Parathyroid adenoma (tissue), 2 donors: ENCODE measurements around the gene MRPL4.

ENCODE experiments used
- H2AFZ ChIP-seq: fragments of 300-600 bp; sonication (generic); one replicate; pipeline ENCODE4 v1.7.0; 2017; ENCODE audit warnings: antibody characterized with exemption, mild to moderate bottlenecking
- H3K27ac ChIP-seq: fragments of 300-600 bp; sonication (generic); one replicate; pipeline ENCODE4 v1.7.0; 2017
- H3K27me3 ChIP-seq: fragments of 300-600 bp; sonication (generic); one replicate; pipeline ENCODE4 v1.7.0; 2017; ENCODE audit warnings: low read length; ENCODE audit not compliant: control insufficient read depth, insufficient read depth
- H3K36me3 ChIP-seq: fragments of 300-600 bp; sonication (generic); one replicate; pipeline ENCODE4 v1.7.0; 2017; ENCODE audit warnings: low read length; ENCODE audit not compliant: control insufficient read depth, insufficient read depth
- H3K4me1 ChIP-seq: fragments of 300-600 bp; sonication (generic); one replicate; pipeline ENCODE4 v1.7.0; 2017; ENCODE audit warnings: control low read depth
- H3K4me2 ChIP-seq: fragments of 300-600 bp; sonication (generic); one replicate; pipeline ENCODE4 v1.7.0; 2017; ENCODE audit warnings: low read length
- H3K4me3 ChIP-seq: fragments of 300-600 bp; sonication (generic); one replicate; pipeline ENCODE4 v1.7.0; 2017; ENCODE audit warnings: low read depth, low read length
- H3K79me2 ChIP-seq: fragments of 300-600 bp; sonication (generic); one replicate; pipeline ENCODE4 v1.7.0; 2017; ENCODE audit warnings: control low read depth
- H3K9ac ChIP-seq: fragments of 300-600 bp; sonication (generic); one replicate; pipeline ENCODE4 v1.7.0; 2017; ENCODE audit warnings: mild to moderate bottlenecking
- H3K9me3 ChIP-seq: fragments of 300-600 bp; sonication (generic); one replicate; pipeline ENCODE4 v1.7.0; 2017; ENCODE audit warnings: low read length; ENCODE audit not compliant: control insufficient read depth
- TF ChIP-seq, protein P1 (sequence below): fragments of 300-600 bp; sonication (generic); IDR thresholded peaks from one replicate; pipeline ENCODE4 v1.7.0; 2017; ENCODE audit warnings: antibody characterized with exemption, mild to moderate bottlenecking
- donor health status: primary hyperparathyroidism.

The MRPL4 gene

DNA sequence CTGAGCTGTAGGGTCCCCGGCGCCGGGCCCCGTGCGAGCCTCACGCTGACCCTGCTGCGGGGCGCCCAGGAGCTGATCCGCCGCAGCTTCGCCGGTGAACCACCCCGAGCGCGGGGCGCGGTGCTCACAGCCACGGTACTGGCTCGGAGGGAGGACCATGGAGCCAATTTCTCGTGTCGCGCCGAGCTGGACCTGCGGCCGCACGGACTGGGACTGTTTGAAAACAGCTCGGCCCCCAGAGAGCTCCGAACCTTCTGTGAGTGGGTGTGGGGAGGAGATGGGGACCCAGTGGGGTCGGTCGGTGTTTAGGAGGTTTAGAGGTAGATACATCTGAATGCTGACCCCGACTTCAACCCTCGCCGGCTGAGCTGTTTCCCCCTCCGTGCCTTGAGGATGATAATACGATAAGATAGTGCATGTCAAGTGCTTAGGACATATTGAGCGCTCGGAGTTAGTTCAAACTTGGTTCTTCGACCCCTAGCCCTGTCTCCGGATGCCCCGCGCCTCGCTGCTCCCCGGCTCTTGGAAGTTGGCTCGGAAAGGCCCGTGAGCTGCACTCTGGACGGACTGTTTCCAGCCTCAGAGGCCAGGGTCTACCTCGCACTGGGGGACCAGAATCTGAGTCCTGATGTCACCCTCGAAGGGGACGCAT, 39.7 kb downstream of the MRPL4 start:
- H3K79me2 ChIP-seq, result no peaks in the 10 kb centered on the region
- H3K27me3 ChIP-seq, result peaks cover 11% of the 10 kb centered on the region
- H3K4me1 ChIP-seq, result peaks cover 12% of the 10 kb centered on the region
- no peaks in the 10 kb centered on the region for H3K36me3 ChIP-seq
- H3K9ac ChIP-seq, result no peak overlapping the region
- TF ChIP-seq, protein P1, sequence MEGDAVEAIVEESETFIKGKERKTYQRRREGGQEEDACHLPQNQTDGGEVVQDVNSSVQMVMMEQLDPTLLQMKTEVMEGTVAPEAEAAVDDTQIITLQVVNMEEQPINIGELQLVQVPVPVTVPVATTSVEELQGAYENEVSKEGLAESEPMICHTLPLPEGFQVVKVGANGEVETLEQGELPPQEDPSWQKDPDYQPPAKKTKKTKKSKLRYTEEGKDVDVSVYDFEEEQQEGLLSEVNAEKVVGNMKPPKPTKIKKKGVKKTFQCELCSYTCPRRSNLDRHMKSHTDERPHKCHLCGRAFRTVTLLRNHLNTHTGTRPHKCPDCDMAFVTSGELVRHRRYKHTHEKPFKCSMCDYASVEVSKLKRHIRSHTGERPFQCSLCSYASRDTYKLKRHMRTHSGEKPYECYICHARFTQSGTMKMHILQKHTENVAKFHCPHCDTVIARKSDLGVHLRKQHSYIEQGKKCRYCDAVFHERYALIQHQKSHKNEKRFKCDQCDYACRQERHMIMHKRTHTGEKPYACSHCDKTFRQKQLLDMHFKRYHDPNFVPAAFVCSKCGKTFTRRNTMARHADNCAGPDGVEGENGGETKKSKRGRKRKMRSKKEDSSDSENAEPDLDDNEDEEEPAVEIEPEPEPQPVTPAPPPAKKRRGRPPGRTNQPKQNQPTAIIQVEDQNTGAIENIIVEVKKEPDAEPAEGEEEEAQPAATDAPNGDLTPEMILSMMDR, result no peak
- peak overlapping the region; percentile 42 for H2AFZ ChIP-seq
- H3K27ac ChIP-seq, result no peak overlapping the region
- H3K4me2 ChIP-seq, result peak overlapping the region; percentile 73
- H3K4me3 ChIP-seq, result peak overlapping the region; percentile 39
- H3K9me3 ChIP-seq, result no peaks in the 10 kb centered on the region

DNA sequence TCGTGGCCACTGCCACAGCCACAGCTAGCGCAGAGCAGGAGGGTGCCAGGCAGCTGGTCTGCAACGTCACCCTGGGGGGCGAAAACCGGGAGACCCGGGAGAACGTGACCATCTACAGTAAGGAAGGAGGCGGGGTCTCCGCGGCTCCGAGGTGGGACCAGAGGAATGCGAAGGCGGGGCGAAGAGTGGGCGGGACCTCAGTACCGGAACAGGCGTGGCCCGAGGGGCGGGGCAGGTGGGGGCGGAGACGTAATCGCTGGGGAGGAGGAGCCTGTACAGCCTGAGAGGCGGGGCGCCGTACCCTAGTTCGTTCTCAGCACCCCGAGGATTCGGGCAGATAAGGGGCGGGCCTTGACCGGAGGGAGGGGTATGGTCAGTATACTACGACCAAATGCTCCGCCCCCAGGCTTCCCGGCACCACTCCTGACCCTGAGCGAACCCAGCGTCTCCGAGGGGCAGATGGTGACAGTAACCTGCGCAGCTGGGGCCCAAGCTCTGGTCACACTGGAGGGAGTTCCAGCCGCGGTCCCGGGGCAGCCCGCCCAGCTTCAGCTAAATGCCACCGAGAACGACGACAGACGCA, 40.3 kb downstream of the MRPL4 start:
- Histone ChIP-seq H3K27me3 (peaks cover 11% of the 10 kb centered on the region), H3K27ac (no peak overlapping the region), H3K4me2 (peak overlapping the region; percentile 73), H2AFZ (peak overlapping the region; percentile 20), H3K9ac (no peak overlapping the region), H3K9me3 (no peaks in the 10 kb centered on the region), H3K4me3 (peak overlapping the region; percentile 39), H3K36me3 (no peaks in the 10 kb centered on the region), H3K79me2 (no peaks in the 10 kb centered on the region), H3K4me1 (peaks cover 12% of the 10 kb centered on the region)
- TF ChIP-seq, protein P1, result no peak

DNA sequence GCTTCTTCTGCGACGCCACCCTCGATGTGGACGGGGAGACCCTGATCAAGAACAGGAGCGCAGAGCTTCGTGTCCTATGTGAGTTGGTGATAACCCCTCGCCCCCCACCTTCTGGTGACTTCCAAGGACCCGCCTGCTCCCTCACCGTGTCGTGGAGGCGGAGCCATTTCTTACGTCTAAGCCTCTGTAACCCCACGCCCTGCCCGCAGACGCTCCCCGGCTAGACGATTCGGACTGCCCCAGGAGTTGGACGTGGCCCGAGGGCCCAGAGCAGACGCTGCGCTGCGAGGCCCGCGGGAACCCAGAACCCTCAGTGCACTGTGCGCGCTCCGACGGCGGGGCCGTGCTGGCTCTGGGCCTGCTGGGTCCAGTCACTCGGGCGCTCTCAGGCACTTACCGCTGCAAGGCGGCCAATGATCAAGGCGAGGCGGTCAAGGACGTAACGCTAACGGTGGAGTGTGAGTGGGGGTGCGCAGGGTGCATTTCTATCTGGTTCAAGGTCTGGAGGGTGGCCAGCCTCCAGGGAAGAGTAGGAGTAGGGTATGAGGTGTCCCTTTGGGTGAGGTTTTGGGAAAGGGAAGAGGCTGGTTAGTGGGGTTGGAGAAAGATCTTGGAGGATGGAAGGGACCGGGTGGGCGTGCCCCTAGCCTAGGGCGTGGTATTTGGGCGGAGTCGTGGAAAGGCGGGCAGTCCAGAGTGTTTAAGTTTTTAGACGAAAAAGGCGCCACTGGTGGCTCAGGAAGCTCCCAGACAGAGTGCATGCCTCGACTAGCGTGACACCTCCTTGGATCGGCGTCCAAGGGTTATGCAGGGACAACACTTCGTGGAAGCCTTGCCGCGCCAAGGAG, 41.0 kb downstream of the MRPL4 start:
- peaks cover 12% of the 10 kb centered on the region for H3K4me1 ChIP-seq
- H3K4me3 ChIP-seq, result peak overlapping the region; percentile 34
- H2AFZ ChIP-seq, result peak overlapping the region; percentile 20
- H3K36me3 ChIP-seq, result no peaks in the 10 kb centered on the region
- H3K9me3 ChIP-seq, result no peaks in the 10 kb centered on the region
- no peak overlapping the region for H3K9ac ChIP-seq
- H3K27ac ChIP-seq, result no peak overlapping the region
- no peaks in the 10 kb centered on the region for H3K79me2 ChIP-seq
- H3K27me3 ChIP-seq, result peaks cover 11% of the 10 kb centered on the region
- TF ChIP-seq, protein P1, result no peak
- peak overlapping the region; percentile 22 for H3K4me2 ChIP-seq

DNA sequence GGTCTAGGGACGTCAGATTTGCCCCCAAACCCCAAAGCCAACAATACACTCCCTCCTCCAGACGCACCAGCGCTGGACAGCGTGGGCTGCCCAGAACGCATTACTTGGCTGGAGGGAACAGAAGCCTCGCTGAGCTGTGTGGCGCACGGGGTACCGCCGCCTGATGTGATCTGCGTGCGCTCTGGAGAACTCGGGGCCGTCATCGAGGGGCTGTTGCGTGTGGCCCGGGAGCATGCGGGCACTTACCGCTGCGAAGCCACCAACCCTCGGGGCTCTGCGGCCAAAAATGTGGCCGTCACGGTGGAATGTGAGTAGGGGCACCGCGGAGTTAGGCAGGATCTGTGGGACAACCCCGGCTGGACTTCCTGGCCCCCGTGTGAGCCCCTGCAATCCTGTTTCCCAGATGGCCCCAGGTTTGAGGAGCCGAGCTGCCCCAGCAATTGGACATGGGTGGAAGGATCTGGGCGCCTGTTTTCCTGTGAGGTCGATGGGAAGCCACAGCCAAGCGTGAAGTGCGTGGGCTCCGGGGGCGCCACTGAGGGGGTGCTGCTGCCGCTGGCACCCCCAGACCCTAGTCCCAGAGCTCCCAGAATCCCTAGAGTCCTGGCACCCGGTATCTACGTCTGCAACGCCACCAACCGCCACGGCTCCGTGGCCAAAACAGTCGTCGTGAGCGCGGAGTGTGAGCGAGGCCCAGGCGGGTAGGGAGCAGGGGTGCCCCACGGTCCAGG, 41.8 kb downstream of the MRPL4 start:
- TF ChIP-seq, protein P1, result no peak
- H3K27me3 ChIP-seq, result peaks cover 11% of the 10 kb centered on the region

More for the DNA sequence above, 41.8 kb downstream of the MRPL4 start:
- Histone ChIP-seq H3K9ac (no peak overlapping the region), H2AFZ (no peak overlapping the region), H3K36me3 (no peaks in the 10 kb centered on the region), H3K9me3 (no peaks in the 10 kb centered on the region), H3K4me3 (peak overlapping the region; percentile 34), H3K4me1 (peaks cover 12% of the 10 kb centered on the region), H3K27ac (no peak overlapping the region), H3K79me2 (no peaks in the 10 kb centered on the region), H3K4me2 (no peak overlapping the region)
